AG04450 (cell line): ENCODE results near the gene METTL24. TPM values are rescaled to one million over a fixed set of nuclear protein-coding genes. Genes with fewer than 3 reads are reported as not detected.

Experiments
- CTCF ChIA-PET: fragments of 300-600, 350-600 bp; formaldehyde crosslinking; extraction: SDS; loops from one replicate; lab custom pipeline; 2022; ENCODE audit warnings: antibody characterized with exemption, inconsistent platforms; lab: Charles Lee
- POLR2A ChIA-PET: fragments of 350-600 bp; formaldehyde crosslinking; extraction: SDS; loops from one replicate; lab custom pipeline; 2021; ENCODE audit warnings: antibody characterized with exemption, inconsistent platforms; lab: Yijun Ruan, JAX
- DNase-seq: peaks from one replicate; pipeline ENCODE4 v3.0.0-alpha.2; 2011; ENCODE audit warnings: low read depth, low spot score
- H3K27ac ChIP-seq: one replicate; pipeline ENCODE4 v1.5.1; 2012; ENCODE audit warnings: low read depth, low read length, control low read depth
- H3K27me3 ChIP-seq: one replicate; pipeline ENCODE4 v1.6.0; 2012; ENCODE audit warnings: low read length; ENCODE audit not compliant: control insufficient read depth, insufficient read depth
- H3K4me3 ChIP-seq: 2 replicates; pipeline ENCODE4 v1.5.1; 2011; ENCODE audit warnings: mild to moderate bottlenecking, low read depth, low read length, control low read depth
- H3K9me3 ChIP-seq: 2 replicates; pipeline ENCODE4 v1.5.1; 2012; ENCODE audit warnings: low read length; ENCODE audit not compliant: control insufficient read depth, insufficient read depth
- CTCF ChIP-seq: IDR thresholded peaks from 2 replicates; pipeline ENCODE4 v1.5.1; 2011; ENCODE audit warnings: low read depth, low read length, control low read depth, inconsistent platforms
- polyA plus RNA-seq: library from polyadenylated mRNA; depleted of rRNA; stranded (reverse); fragments of >200 nt; gene quantifications from 2 replicates; pipeline ENCODE4 v1.2.3, GENCODE V29; 2011

The METTL24 gene
- polyA plus RNA-seq, 1 experiment, result not detected

DNA sequence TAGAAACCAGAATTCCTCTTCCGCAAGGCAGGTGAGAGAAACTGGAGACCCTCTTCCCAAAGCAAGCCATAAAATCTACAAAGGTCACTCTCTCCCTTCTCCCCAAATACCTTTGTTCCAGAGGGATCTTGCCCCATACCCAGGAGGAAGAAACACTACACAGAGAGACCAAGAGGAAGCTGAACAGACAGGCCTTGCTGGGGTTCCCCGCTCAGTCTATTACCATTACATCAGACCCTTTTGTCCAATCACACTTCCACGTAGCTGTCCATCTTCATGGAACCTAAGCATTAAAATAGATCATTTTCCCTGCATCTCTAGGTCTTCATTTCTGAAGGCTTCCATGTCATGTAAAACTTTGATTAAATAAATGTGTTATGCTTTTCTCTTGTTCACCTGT, 32.1 kb downstream of the METTL24 start:
- no peak for TF ChIP-seq CTCF
- H3K27me3 ChIP-seq, result peaks cover 2% of the 10 kb centered on the region
- CTCF ChIA-PET, result no interaction called here
- POLR2A ChIA-PET, result interaction anchor here (1.4 kb wide), 1 partner anchor 146 kb away, joined by 5 read pairs; the partner anchor contains the start of gene CDC40
- no peak for DNase-seq
- no peak overlapping the region for H3K4me3 ChIP-seq
- H3K9me3 ChIP-seq, result no peaks in the 10 kb centered on the region
- no peak overlapping the region for H3K27ac ChIP-seq

GRCh38 chr6:110325197-110325596, 33.0 kb downstream of the METTL24 start:
- TF ChIP-seq CTCF, result no peak
- Histone ChIP-seq H3K27me3 (peaks cover 2% of the 10 kb centered on the region), H3K27ac (peak overlapping the region; percentile 21), H3K9me3 (no peaks in the 10 kb centered on the region), H3K4me3 (no peak overlapping the region)
- ChIA-PET CTCF (interaction anchor here (1.0 kb wide), 1 partner anchor 16 kb away, joined by 3 read pairs; no protein-coding TSS in a partner anchor), POLR2A (interaction anchor here (0.6 to 1.4 kb wide), 3 partner anchors 10 to 458 kb away, joined by 3 to 12 read pairs (median 5); partner anchors contain the start of gene CDC40)
- peak; percentile 79 for DNase-seq

DNA sequence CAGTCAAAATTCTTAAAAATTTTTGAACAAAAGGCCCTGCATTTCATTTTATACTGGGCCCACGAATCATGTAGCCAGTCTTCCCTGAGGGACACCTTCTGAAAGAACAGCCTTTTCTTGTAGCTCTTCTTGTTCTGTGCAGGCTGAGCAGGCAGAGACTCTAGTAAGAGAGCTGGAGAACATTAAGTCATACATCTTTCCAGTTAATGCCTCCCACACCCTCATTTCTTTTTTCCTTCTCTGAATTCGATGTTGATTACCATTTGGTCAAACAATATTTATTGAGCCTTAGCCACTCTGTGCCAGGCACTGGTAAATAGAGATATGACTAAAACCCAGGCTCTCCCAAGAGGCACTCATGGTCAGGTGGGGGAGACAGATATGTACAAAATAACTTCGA, 33.6 kb downstream of the METTL24 start:
- Histone ChIP-seq H3K9me3 (no peaks in the 10 kb centered on the region), H3K4me3 (no peak overlapping the region), H3K27me3 (peaks cover 2% of the 10 kb centered on the region), H3K27ac (peak overlapping the region; percentile 31)
- DNase-seq, result no peak
- ChIA-PET POLR2A (interaction anchor here (1.4 kb wide), 1 partner anchor 145 kb away, joined by 5 read pairs; the partner anchor contains the start of gene CDC40), CTCF (interaction anchor here (1.0 kb wide), 1 partner anchor 17 kb away, joined by 3 read pairs; no protein-coding TSS in a partner anchor)
- no peak for TF ChIP-seq CTCF

GRCh38 chr6:110323258-110323657, 34.9 kb downstream of the METTL24 start:
- CTCF ChIA-PET, result no interaction called here
- peaks cover 4% of the 10 kb centered on the region for H3K27me3 ChIP-seq
- POLR2A ChIA-PET, result no interaction called here
- no peaks in the 10 kb centered on the region for H3K9me3 ChIP-seq
- no peak overlapping the region for H3K27ac ChIP-seq
- no peak overlapping the region for H3K4me3 ChIP-seq
- TF ChIP-seq CTCF, result no peak
- DNase-seq, result no peak

GRCh38 chr6:110322874-110323242, 35.3 kb downstream of the METTL24 start:
- ChIA-PET POLR2A (no interaction called here), CTCF (no interaction called here)
- TF ChIP-seq CTCF, result no peak
- Histone ChIP-seq H3K27me3 (peaks cover 4% of the 10 kb centered on the region), H3K27ac (no peak overlapping the region), H3K9me3 (no peaks in the 10 kb centered on the region), H3K4me3 (no peak overlapping the region)
- DNase-seq, result no peak
